Colonic mucosa (tissue), 4 donors: ENCODE results near the gene MAGI2. TPM values are rescaled to one million over a fixed set of nuclear protein-coding genes. Genes with fewer than 3 reads are reported as not detected.
A peak's percentile ranks its signal among the peaks of the same experiment; 100 is the strongest.
"Not testable (repeated sequence)": the region's sequence is repeated elsewhere in the genome, so short reads cannot be mapped to it uniquely, and the experiment has no call there.

ENCODE experiments used
- DNase-seq: peaks from one replicate; pipeline ENCODE4 v3.0.0-alpha.2; 2020
- H3K27ac ChIP-seq: fragments of 200-600 bp; one replicate; pipeline ENCODE4 v1.8.0; 2021
- H3K27me3 ChIP-seq: fragments of 200-600 bp; one replicate; pipeline ENCODE4 v1.8.0; 2021
- H3K36me3 ChIP-seq: fragments of 200-600 bp; one replicate; pipeline ENCODE4 v1.8.0; 2021
- H3K4me1 ChIP-seq: fragments of 200-600 bp; one replicate; pipeline ENCODE4 v1.8.0; 2021; ENCODE audit warnings: mild to moderate bottlenecking
- H3K4me3 ChIP-seq: fragments of 200-600 bp; one replicate; pipeline ENCODE4 v1.8.0; 2021
- H3K9ac ChIP-seq, 2 donors: one replicate each; pipeline ENCODE4 v1.7.0; 2013; ENCODE audit warnings: control low read depth in 2 of 2, low read depth in 2 of 2, low read length in 2 of 2
- H3K9me3 ChIP-seq: fragments of 200-600 bp; one replicate; pipeline ENCODE4 v1.8.0; 2021
- intact Hi-C: fragments of 100-400 bp; cut with DNase I; formaldehyde crosslinking; loops from one replicate; pipeline ENCODE4 v1.14.1; 2022
- total RNA-seq, 2 donors: library from RNA; stranded (reverse); fragmentation: NEBNext Ultra II Directional in 1 of 2; extraction: Animal tissue kit (Norgen Biotek cat#: 25700) in 1 of 2; gene quantifications; one replicate each; pipeline ENCODE4 v1.2.1, GENCODE V29; 2021
- TF ChIP-seq, protein P1 (sequence below): fragments of 200-600 bp; IDR thresholded peaks from one replicate; pipeline ENCODE4 v1.8.0; 2022; ENCODE audit warnings: antibody characterized with exemption, mild to moderate bottlenecking
- donor health status: healthy.
- donor health status: DM: no; HTN: no; CAD: no.
- donor health status: DM: no; HTN: no; CAD: no.

MAGI2 gene
- total RNA-seq, 2 donors from 2014 or later, result 1.1 to 2.4 TPM

DNA sequence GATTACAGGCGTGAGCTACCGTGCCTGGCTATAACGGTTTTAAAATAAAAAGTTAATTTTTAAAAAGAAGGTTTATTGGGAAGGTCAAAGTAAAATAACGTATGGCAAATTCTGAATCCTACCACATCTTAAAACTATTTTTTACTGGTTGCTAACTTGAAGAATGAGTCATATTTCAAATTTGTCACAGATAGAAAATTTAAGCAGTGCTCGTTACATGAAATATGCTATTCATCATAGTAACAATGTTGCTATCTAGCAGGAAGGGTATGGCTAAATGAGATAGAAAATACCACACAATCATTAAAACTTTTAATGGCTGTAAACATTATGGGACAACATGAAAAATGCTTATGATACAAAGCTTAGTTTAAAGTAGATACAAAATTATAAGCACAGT is 1154.4 kb downstream of the MAGI2 start:
- intact Hi-C loops, result no loop called here
- H3K27ac ChIP-seq, result no peak overlapping the region
- H3K4me1 ChIP-seq, result no peaks in the 10 kb centered on the region
- no peaks in the 10 kb centered on the region for H3K36me3 ChIP-seq
- H3K9me3 ChIP-seq, result no peaks in the 10 kb centered on the region
- H3K9ac ChIP-seq, result no peak overlapping the region
- no peak for DNase-seq
- H3K4me3 ChIP-seq, result no peak overlapping the region
- no peaks in the 10 kb centered on the region for H3K27me3 ChIP-seq
- TF ChIP-seq, protein P1, sequence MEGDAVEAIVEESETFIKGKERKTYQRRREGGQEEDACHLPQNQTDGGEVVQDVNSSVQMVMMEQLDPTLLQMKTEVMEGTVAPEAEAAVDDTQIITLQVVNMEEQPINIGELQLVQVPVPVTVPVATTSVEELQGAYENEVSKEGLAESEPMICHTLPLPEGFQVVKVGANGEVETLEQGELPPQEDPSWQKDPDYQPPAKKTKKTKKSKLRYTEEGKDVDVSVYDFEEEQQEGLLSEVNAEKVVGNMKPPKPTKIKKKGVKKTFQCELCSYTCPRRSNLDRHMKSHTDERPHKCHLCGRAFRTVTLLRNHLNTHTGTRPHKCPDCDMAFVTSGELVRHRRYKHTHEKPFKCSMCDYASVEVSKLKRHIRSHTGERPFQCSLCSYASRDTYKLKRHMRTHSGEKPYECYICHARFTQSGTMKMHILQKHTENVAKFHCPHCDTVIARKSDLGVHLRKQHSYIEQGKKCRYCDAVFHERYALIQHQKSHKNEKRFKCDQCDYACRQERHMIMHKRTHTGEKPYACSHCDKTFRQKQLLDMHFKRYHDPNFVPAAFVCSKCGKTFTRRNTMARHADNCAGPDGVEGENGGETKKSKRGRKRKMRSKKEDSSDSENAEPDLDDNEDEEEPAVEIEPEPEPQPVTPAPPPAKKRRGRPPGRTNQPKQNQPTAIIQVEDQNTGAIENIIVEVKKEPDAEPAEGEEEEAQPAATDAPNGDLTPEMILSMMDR, result no peak

DNA sequence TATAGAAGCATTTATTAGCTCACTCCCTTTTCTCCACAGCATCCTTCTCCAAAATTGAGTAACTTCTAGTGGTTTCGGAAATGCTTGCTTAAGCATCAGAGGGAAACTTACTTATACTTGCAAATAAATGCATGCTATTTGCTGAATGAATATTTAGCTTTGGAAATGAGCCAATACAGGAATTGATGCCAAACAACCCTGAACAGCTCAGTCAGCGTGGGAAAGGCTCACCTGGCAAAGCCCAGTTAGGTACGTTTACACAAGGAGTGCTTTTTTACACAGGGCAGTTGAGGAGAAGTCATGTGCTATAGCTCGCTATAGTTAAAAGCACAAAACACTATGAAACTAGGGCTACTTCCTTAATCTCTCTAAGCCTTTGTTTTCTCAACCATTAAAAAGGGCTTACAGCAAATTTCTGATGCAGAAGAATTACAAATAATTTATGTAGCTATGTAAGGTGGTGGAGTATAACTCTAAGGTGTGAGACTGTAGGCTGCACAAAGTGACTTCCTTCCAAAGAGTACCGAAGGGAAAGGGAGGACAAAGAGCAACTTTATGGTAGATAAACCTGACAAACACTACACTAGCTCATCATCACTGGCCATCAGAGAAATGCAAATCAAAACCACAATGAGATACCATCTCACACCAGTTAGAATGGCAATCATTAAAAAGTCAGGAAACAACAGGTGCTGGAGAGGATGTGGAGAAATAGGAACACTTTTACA is 1156.7 kb downstream of the MAGI2 start:
- Histone ChIP-seq H3K9ac (no peak overlapping the region), H3K36me3 (no peaks in the 10 kb centered on the region), H3K4me1 (no peaks in the 10 kb centered on the region), H3K4me3 (no peak overlapping the region), H3K9me3 (no peaks in the 10 kb centered on the region), H3K27ac (no peak overlapping the region), H3K27me3 (no peaks in the 10 kb centered on the region)
- TF ChIP-seq, protein P1, result no peak
- DNase-seq, result peak; percentile 19
- intact Hi-C loops, result no loop called here

DNA sequence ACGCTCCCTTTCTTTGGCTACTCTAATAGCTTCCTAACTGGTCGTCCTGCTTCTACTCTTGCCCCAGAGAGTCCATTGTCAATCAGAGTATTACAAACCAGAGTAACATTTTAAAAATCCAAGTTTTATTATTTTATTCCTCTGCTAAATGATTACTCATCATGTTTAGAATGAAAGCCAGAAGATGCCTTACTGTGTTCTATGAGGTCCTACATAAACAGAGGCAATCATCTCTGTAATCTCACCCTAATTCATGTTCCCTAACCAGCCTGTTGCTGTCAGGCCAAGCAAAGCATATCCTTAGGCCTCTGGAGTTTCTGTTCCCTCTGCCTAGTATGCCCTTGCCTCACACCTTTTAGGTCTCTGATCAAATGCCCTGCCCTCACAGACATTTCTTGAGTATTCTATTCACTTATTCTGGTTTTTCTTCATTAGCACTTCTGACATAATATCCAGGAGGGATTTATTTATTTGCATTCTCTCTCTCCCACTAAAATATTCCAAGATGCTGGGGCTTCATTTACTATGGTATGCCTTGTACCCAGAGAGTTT is 1157.3 kb downstream of the MAGI2 start:
- Histone ChIP-seq H3K9me3 (no peaks in the 10 kb centered on the region), H3K9ac (no peak overlapping the region), H3K27me3 (no peaks in the 10 kb centered on the region), H3K4me3 (no peak overlapping the region), H3K36me3 (no peaks in the 10 kb centered on the region), H3K27ac (no peak overlapping the region), H3K4me1 (no peaks in the 10 kb centered on the region)
- intact Hi-C loops, result no loop called here
- no peak for DNase-seq
- TF ChIP-seq, protein P1, result no peak

DNA sequence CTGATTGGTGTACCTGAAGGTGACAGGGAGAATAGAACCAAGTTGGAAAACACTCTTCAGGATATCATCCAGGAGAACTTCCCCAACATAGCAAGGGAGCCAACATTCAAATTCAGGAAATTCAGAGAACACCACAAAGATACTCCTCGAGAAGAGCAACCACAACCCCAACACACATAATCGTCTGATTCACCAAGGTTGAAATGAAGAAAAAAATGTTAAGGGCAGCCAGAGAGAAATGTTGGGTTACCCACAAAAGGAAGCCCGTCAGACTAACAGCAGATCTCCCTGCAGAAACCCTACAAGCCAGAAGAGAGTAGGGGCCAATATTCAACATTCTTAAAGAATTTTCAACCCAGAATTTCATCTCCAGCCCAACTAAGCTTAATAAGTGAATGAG is 1164.0 kb downstream of the MAGI2 start:
- intact Hi-C loops, H3K36me3 ChIP-seq, H3K27me3 ChIP-seq, H3K27ac ChIP-seq, DNase-seq, H3K4me1 ChIP-seq, H3K9ac ChIP-seq, H3K4me3 ChIP-seq, H3K9me3 ChIP-seq: not testable (repeated sequence)

DNA sequence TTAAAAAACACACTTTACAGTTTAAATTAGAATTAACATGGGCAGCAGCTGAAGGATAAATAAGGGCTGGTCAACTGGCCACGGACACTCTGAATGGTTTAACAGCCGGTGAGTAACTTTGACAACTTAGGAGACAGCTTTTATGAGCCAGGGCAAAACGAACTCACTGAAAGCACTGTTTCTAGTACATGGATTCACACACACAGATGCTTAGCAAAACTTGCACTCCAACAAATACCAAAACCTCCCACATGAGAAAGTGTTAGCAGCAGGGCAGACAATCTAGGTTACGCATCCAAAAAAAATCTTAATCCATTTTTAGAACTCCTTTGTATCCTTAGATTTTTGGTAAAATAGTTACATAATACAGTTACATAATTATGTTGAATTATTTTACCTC is 1168.5 kb downstream of the MAGI2 start:
- no peaks in the 10 kb centered on the region for H3K36me3 ChIP-seq
- TF ChIP-seq, protein P1, result no peak
- no peaks in the 10 kb centered on the region for H3K9me3 ChIP-seq
- no peaks in the 10 kb centered on the region for H3K4me1 ChIP-seq
- no peaks in the 10 kb centered on the region for H3K27me3 ChIP-seq
- H3K9ac ChIP-seq, result no peak overlapping the region
- no peak overlapping the region for H3K27ac ChIP-seq
- DNase-seq, result no peak
- intact Hi-C loops, result no loop called here
- no peak overlapping the region for H3K4me3 ChIP-seq

DNA sequence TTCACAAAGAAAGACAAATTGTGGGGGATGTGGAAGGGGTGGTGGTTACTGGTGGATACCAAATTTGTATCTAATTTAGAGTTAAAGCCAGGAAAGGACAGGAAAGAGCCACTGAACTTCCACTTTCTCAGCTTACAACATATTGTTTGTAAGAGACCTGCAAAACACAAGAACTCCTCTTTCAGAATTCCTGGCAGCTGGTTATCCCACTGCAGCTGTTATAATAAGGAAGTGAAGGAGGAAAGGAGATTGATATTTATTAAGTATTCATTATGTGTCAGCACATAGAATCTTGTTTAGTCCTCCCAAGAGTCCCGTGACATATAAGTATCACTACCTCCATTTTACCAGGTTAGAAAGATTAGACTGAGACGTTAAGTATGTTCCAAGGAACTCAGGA is 1173.2 kb downstream of the MAGI2 start:
- H3K9me3 ChIP-seq, result no peaks in the 10 kb centered on the region
- TF ChIP-seq, protein P1, result no peak
- H3K36me3 ChIP-seq, result no peaks in the 10 kb centered on the region
- H3K4me3 ChIP-seq, result no peak overlapping the region
- intact Hi-C loops, result no loop called here
- no peak for DNase-seq
- H3K27ac ChIP-seq, result no peak overlapping the region
- H3K9ac ChIP-seq, result no peak overlapping the region
- no peaks in the 10 kb centered on the region for H3K4me1 ChIP-seq
- no peaks in the 10 kb centered on the region for H3K27me3 ChIP-seq
